GM19238 (cell line): ENCODE measurements around the gene LINGO3.
A peak's percentile ranks its signal among the peaks of the same experiment; 100 is the strongest.

ENCODE experiments used
- DNase-seq: peaks from one replicate; pipeline ENCODE4 v3.0.0; 2011; ENCODE audit warnings: low spot score; ENCODE audit not compliant: insufficient read length

The LINGO3 gene

GRCh38 chr19:2269244-2270156 lies 38.5 kb downstream of the LINGO3 start:
- peak; percentile 99 for DNase-seq

GRCh38 chr19:2268861-2269243 lies 39.1 kb downstream of the LINGO3 start:
- DNase-seq, result no peak

- no peak for DNase-seq
Measured at GRCh38 chr19:2268480-2268830, 39.5 kb downstream of the LINGO3 start.

- no peak for DNase-seq
Measured at GRCh38 chr19:2266183-2266993, 41.6 kb downstream of the LINGO3 start.

GRCh38 chr19:2261438-2262172 lies 46.3 kb downstream of the LINGO3 start:
- DNase-seq, result no peak

- DNase-seq, result no peak
Measured at GRCh38 chr19:2260341-2260805, 47.6 kb downstream of the LINGO3 start.

GRCh38 chr19:2259336-2259735 lies 48.6 kb downstream of the LINGO3 start:
- no peak for DNase-seq
